GM19099 (cell line): ENCODE data around the gene NDFIP1.

Experiments
- POLR2A ChIP-seq: IDR thresholded peaks from 3 replicates; pipeline ENCODE4 v1.6.1; 2011; ENCODE audit warnings: low read depth; ENCODE audit not compliant: insufficient read length; ENCODE audit errors: extremely low read depth

The NDFIP1 gene

DNA sequence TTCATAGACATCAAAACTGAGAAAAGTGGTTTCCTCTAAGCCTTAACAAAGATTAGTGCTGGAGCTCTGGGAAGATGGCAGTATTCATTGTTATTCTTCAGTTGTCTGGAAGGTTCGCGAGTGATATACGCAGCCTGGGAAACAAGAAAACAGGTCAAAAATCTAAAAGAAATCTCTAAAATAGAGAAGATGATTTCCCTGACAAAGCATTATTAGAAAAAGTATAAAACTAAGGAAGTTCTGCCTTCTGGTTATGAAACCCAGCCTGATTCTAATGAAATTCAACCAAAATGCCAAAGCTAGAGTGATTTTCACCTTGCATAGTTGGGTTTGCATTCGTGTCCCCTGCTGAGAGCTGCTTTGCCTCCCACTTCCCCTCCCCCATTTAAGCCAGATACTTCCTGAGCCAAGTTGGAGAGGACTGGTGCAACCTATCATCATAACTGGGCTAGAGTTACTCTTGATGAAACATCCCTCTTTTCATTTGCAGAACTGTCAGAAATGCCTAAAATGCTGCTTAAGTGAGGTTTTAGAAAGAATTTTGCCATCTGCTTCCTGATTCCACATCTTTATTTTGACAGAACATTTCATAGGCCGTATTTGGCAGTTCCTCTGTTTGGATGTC, 48.4 kb downstream of the NDFIP1 start:
- TF ChIP-seq POLR2A: no peak

DNA sequence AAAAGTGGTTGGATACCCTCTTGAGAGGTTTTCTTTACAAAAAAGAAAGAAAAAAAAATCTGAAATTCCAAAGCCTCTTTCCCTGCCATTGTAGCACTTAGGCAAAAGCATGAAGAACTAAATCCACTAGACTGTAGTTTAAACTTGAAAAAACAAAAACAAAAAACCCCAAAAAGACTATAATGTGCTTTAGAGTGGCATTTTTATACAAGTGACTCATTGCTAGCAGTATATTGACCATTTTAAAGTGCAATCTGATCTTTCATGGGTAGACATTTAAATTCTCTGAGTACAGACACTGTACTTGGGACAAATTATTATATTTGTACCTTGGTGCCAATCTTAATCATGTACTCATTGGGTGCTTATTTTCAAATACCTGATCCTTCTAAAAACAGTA, 50.8 kb downstream of the NDFIP1 start:
- no peak for TF ChIP-seq POLR2A

DNA sequence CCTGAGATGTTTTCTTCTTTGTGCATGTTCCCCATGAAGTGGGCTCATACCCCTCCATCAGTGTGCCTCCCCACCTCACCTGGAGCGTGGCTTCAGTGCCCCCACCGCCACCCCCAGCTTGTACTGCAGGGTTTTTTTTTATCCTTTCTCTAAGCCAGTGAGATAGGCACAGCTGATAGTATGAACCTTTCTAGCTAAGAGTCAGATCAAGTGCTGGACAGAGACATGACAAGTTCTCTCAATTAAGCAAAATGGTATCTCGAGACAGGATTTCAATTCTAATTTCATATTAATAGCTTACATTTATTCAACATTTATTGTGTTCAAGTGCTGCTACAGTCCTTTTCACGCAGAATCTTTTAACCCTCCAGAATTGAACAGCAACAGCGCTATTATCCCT, 55.7 kb downstream of the NDFIP1 start:
- TF ChIP-seq POLR2A: no peak

DNA sequence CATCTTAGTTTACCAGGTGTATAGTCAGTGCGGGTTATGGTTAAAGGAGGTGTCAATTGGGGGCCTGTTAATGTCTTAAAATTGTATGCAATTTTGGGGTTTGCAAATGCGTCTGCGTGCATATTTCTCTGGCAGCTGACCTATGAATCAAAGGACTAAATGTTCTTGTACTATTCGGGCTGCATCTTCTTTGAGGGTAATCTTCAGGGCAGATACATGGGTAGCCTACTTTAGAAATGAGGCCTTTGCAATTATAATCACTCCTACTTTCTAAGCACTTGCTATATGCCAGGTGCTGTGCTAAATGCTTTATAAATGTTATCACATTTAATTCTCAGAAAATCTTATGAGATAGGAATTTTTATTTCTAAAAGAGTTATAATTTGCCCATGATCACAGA, 58.2 kb downstream of the NDFIP1 start:
- no peak for TF ChIP-seq POLR2A

DNA sequence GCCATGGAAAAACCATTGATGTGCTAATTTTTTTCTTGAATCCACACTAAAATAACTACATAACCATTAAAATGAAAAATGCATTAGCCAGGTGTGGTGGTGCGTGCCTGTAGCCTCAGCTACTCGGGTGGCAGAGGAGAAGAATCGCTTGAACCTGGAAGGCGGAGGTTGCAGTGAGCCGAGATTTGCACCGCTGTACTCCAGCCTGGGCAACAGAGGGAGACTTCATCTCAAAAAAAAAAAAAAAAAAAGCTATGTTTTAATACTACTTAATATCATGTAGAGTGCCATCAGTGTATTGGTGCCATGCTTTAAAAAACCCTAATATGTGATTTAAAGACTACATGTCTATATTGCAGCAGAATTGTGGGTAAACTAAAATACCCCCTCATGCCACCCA, 58.9 kb downstream of the NDFIP1 start:
- TF ChIP-seq POLR2A: no peak

DNA sequence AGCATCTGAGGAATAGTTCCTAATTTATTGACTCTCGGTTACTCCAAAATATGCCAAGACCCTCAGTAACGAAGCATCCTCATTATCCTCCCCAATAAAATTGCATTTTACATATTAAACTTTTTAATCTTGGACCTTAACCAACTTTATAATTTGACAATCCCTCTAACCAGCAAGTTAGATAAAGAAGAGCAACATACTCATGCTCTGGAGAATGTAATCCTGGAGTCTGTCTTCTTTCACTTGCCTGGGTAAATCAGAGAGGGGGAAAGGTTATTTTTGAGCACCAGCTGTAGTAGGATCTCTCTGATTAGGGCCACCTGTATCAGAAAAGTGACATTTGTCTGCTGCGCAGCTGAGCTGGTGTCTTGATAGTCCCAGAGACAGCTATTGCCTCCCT, 59.8 kb downstream of the NDFIP1 start:
- no peak for TF ChIP-seq POLR2A

DNA sequence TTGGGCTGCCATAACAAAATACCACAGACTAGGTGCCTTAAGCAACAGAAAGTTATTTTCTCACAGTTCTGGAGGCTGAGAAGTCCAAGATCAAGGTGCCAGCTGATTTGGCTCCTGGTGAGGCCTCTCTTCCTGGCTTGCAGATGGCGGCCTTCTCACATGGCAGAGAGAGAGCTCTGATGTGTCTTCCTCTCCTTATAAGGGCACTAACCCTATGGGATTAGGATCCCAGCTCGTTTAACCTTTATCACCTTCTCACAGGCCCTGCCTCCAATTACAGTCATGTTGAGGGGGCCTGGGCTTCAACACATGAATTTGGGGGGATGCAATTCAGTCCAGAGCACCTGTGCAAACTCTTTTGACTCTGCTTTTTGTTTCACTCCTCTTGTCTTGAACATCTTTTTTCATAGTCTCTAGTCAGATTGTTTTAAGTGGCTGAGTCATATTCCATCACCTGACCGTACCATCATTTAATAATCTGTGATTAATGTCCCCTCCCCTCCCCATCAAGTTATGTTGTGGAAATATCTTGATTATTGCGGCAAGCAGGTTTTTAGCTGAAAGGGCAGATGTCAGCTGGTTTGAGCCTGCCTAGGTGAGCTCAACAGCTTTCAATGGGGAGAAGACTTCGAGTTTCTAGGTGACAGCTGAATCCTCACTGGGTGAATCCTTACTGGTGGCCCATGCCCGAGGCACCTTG, 61.8 kb downstream of the NDFIP1 start:
- TF ChIP-seq POLR2A: no peak

DNA sequence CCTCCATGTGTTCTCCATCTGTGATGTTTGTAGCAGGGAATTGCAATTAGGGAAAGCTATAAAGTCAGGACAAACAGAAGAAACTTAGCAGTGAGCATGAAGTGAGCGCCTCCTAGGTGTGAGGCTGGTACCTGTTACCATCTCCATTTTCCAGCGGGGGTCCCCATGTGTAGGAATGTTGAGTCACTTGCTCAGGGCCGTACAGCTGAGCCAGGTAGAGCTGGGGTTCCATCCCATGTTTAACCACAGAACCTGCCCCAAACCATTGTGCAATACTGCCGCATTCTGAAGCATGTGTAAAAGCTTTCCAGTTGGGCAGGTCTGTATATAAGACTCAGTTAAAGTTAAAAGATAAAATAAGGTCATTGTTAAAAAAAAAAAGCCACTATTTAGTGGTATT, 62.7 kb downstream of the NDFIP1 start:
- no peak for TF ChIP-seq POLR2A

DNA sequence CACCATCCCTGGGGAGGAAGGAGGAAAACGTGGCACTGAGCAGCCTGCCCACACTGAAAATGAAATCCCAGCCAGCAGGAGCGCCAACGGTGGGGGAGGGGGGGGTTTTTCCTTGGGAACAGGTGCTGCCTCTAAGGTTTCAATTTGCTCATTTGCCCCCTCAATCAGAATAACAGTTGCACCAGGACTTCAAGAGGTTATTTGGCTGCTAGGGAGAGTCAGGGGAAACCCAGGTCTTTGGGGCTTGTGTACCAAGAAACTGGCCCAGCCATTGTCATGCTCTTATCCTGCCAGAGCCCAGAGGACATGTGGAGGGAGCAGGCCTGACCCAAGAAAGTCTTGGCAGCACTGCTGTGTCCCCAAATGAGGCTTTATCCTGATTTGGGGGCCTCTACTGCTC, 66.5 kb downstream of the NDFIP1 start:
- TF ChIP-seq POLR2A: no peak

DNA sequence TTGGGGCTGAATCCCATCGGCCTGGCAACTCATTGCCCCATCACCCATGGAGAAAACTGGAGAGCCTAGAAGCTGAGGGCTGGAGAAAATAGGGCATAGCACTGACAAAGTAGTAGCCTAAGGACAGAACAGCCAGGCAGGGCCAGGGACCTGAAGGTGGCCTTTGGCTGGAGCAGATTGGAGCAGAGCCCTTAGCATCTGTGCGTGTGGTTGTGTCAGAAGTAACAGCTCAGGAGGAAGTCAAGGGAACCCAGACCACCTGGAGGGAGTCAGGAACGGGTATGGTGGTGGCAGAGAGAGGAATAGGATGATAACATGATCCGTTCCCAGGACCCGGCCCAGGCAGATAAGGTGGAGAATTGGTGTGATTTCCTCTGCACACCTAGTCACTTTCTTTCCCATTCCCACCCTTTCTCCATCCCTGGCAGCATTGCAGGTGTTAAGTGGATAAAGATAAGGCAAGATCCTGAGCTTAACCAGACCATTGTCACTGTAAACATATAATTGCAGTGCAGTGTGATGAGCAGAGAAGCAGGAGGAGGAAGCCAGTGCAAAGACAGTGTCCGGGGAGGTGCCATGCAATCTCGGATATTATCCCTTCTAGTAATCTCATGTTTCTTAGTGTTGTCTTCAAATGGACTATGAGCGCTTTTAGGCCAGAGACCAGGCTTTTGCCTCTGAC, 67.0 kb downstream of the NDFIP1 start:
- no peak for TF ChIP-seq POLR2A

DNA sequence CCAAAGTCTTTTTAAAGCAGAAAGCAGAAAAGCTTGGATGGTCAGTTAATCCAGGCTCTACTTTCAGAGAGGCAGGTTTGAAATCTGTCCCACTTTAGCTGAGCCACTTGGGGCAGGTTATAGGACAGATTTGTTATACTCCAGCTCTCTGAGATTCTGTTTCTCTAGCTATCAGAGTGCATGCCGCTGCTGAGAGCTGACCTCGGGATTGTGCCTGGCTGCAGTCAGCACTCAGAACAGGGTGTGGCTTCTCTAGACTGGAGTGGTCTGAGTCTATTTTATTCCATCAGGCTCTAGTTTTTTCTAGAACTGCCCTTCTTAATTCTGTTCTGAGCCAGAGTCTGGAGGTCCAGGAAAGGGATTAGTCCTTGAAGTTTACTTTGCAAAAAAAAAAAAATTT, 67.7 kb downstream of the NDFIP1 start:
- no peak for TF ChIP-seq POLR2A

DNA sequence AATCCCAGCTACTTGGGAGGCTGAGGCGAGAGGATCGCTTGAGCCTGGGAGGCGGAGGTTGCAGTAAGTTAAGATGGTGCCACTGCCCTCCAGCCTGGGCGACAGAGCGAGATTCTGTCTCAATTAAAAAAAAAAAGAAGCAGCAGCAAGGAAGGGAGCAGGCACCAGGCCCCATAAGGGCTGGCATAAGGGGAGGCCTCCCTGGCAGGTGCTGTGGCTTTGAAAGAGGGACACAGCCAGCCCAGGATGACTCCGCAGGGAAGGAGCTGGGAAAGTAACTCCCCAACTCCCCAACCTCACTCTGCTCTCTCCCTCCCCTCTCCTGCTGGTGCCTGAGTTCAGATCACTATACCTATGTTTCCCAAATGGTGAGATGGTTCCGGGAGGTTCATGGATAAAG, 70.1 kb downstream of the NDFIP1 start:
- TF ChIP-seq POLR2A: no peak

DNA sequence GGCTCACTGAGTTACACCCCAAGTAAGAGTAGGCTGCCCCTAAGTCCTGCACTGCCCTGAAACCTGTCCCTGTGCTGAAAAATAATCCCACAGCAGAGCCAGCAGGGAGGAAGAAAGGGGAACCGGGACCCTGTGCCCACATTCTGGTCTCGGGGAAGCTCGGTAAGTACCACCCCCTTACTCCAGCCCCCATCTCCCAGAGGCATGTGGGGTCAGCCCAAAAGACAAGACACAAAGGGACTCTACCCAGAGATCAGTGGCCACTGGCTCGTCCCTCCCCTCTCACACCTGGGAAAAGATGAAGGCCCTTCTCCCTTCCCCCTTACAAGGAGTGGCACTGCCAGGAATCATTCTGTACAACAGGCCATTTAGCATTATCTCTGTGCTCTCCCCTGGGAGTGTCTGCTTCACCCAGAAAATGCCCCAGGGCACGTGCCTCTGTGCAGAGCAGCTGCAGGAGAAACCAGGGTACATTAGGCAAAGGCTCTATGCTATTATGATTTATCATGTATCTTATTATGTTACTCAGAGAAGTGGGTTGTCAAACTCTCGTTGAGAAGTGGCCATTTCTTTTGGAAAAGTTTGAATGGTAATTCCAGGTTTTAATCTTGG, 71.3 kb downstream of the NDFIP1 start:
- TF ChIP-seq POLR2A: no peak

DNA sequence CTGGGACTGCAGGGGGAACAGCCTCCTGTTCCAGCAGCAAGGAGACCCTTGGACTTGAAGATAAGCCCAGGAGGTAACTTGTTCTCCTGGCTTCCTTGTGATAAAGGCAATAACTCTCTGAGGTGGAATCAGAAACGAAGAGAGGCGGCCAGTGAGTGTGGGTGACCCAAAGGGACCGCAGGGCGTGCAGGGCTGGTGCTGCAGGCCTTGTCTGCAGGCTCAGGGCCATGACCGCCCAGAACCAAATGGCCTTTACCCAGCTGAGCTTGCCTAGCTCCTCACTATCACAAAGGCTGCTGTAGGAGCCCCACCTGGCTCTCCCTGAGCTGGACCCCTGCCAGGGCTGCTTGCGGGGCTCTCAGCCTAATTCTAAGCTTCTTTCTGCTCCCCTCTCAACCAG, 72.5 kb downstream of the NDFIP1 start:
- no peak for TF ChIP-seq POLR2A

DNA sequence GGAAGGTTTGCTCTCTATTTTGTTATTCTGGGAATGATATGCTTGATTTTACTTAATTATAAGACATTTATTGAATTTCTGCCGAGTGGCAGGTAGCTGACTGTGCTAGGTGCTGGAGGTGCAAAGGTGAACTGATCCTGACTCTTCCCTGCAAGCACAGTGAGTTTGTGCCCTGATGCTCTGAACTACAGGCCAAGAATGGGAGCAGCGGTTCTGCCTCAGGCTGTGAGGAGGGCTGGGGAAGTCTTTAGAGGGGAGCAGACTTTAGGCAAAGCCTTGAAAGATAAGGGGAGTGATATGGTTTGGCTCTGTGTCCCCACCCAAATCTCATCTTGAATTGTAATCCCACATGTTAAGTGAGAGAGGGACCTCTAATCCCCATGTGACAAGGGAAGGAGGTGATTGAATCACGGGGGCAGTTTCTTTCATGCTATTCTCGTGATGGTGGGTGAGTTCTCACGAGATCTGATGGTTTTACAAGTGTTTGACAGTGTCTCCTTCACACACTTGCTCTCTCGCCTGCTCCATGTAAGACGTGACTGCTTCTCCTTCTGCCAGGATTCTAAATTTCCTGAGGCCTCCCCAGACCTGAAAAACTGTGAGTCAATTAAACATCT, 73.1 kb downstream of the NDFIP1 start:
- TF ChIP-seq POLR2A: no peak
